ENCODE data around the gene CTPS1.

DNA sequence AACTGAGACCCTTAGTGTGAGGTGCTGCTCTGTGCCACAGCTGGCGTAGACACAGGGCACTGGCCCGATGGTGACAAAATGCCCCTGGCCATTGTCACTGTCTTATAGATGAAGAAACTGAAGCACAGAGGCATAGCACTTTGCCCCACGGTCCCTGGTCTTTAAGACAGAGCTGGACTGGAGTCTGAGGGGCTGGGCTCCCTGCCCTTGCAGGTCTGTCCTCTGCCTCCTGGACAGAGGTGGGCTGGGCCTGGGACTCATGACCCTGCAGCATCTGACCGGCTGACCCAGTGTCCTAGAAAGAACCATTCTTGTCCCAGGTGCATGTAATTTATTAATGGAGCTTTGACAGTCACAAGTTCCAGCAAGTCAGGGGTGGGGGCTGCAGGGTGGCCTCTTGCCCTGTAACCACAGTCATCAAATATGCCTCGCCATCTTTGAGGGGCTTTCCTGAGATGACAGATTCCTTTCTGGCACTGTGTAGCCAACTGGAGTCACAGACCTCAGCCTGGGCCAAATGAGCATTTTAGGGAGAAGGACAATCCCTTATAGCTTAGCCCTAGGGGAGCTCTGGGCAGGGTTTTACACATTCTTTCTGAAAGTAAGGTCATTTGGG is 35.9 kb downstream of the CTPS1 start:
- TF ChIP-seq GATA2 (IDR thresholded peaks at IDR 0.05; ENCODE audit: low read depth, low read length), result no peak
- no peak for TF ChIP-seq GATA3 (IDR thresholded peaks at IDR 0.05; ENCODE audit: low read depth, low read length)
